ENCODE measurements around the gene SLCO2A1.

DNA sequence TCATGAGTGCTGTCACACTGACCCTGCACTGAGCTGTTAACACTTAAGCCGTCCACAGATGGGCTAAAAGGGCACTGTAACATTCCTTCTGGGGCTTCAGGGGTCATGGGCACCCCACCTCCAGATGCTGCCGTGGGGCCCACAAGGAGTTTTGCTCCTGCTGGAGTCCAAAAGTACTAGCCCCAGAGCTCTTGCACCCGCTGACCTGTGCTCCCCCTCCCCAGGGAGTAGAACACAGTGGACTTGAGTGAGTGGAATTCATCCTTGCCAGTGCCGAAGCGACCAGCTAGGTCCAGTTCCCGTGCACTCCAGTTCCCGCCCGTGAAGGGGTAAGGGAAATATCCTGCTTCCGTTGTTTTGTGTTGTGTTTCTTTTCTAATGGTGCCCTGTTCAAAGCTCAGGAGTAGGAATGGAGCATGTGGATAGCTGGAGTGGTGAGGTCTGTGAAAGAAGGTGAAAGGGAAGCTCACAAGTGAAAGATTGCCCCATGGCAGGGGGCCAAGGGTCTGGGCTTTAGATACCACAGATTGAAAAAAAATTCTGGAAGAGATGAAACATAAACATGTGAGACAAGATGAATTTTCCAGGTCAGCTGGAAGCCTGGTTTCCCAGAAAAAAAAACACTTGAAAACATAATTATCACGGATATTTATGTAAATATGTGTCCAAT is 36.6 kb downstream of the SLCO2A1 start:
- TF ChIP-seq, protein P1, sequence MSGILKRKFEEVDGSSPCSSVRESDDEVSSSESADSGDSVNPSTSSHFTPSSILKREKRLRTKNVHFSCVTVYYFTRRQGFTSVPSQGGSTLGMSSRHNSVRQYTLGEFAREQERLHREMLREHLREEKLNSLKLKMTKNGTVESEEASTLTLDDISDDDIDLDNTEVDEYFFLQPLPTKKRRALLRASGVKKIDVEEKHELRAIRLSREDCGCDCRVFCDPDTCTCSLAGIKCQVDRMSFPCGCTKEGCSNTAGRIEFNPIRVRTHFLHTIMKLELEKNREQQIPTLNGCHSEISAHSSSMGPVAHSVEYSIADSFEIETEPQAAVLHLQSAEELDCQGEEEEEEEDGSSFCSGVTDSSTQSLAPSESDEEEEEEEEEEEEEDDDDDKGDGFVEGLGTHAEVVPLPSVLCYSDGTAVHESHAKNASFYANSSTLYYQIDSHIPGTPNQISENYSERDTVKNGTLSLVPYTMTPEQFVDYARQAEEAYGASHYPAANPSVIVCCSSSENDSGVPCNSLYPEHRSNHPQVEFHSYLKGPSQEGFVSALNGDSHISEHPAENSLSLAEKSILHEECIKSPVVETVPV (CRISPR knock-in tag; IDR thresholded peaks at IDR 0.05): no peak
- TF ChIP-seq, protein P2, sequence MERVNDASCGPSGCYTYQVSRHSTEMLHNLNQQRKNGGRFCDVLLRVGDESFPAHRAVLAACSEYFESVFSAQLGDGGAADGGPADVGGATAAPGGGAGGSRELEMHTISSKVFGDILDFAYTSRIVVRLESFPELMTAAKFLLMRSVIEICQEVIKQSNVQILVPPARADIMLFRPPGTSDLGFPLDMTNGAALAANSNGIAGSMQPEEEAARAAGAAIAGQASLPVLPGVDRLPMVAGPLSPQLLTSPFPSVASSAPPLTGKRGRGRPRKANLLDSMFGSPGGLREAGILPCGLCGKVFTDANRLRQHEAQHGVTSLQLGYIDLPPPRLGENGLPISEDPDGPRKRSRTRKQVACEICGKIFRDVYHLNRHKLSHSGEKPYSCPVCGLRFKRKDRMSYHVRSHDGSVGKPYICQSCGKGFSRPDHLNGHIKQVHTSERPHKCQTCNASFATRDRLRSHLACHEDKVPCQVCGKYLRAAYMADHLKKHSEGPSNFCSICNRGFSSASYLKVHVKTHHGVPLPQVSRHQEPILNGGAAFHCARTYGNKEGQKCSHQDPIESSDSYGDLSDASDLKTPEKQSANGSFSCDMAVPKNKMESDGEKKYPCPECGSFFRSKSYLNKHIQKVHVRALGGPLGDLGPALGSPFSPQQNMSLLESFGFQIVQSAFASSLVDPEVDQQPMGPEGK (CRISPR knock-in tag; IDR thresholded peaks at IDR 0.05; ENCODE audit: borderline replicate concordance): no peak
- TF ChIP-seq ZFP3 (CRISPR knock-in tag; IDR thresholded peaks at IDR 0.05) (no peak), OSR1 (CRISPR knock-in tag; IDR thresholded peaks at IDR 0.05) (no peak), ZNF8 (CRISPR knock-in tag; IDR thresholded peaks at IDR 0.05) (no peak), CSDC2 (CRISPR knock-in tag; IDR thresholded peaks at IDR 0.05) (no peak), GLIS3 (CRISPR knock-in tag; IDR thresholded peaks at IDR 0.05) (no peak)
- TF ChIP-seq, protein P3, sequence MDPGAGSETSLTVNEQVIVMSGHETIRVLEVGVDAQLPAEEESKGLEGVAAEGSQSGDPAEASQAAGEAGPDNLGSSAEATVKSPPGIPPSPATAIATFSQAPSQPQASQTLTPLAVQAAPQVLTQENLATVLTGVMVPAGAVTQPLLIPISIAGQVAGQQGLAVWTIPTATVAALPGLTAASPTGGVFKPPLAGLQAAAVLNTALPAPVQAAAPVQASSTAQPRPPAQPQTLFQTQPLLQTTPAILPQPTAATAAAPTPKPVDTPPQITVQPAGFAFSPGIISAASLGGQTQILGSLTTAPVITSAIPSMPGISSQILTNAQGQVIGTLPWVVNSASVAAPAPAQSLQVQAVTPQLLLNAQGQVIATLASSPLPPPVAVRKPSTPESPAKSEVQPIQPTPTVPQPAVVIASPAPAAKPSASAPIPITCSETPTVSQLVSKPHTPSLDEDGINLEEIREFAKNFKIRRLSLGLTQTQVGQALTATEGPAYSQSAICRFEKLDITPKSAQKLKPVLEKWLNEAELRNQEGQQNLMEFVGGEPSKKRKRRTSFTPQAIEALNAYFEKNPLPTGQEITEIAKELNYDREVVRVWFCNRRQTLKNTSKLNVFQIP (CRISPR knock-in tag; IDR thresholded peaks at IDR 0.05; ENCODE audit: borderline replicate concordance, low read depth): no peak
- TF ChIP-seq, protein P4, sequence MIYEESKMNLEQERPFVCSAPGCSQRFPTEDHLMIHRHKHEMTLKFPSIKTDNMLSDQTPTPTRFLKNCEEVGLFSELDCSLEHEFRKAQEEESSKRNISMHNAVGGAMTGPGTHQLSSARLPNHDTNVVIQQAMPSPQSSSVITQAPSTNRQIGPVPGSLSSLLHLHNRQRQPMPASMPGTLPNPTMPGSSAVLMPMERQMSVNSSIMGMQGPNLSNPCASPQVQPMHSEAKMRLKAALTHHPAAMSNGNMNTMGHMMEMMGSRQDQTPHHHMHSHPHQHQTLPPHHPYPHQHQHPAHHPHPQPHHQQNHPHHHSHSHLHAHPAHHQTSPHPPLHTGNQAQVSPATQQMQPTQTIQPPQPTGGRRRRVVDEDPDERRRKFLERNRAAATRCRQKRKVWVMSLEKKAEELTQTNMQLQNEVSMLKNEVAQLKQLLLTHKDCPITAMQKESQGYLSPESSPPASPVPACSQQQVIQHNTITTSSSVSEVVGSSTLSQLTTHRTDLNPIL (CRISPR knock-in tag; IDR thresholded peaks at IDR 0.05; ENCODE audit: low read depth): no peak
